Fibroblast of lung (primary cell): Measurements from ENCODE around the gene IFNA21.
"Not testable (repeated sequence)": the region's sequence is repeated elsewhere in the genome, so short reads cannot be mapped to it uniquely, and the experiment has no call there.

Experiments
- CTCF ChIP-seq, 2 donors: IDR thresholded peaks in 1 of 2; conservative IDR thresholded peaks in 1 of 2; 1 replicate in 1 of 2; 2 replicates in 1 of 2; pipeline ENCODE4 v1.5.1; 2011 to 2012; ENCODE audit warnings: low read length in 2 of 2, control low read depth in 1 of 2, inconsistent platforms in 1 of 2, low read depth in 1 of 2, mild to moderate bottlenecking in 1 of 2
- EZH2 ChIP-seq: IDR thresholded peaks from 2 replicates; pipeline ENCODE4 v1.5.1; 2012; ENCODE audit warnings: low read length, control low read depth, mild to moderate bottlenecking; ENCODE audit errors: missing control alignments

GRCh38 chr9:21187487-21187886 lies 21.0 kb upstream of the IFNA21 start, which contains the start of gene IFNA4:
- TF ChIP-seq CTCF (conservative IDR thresholded peaks at IDR 0.05 in 1 of 2, IDR thresholded peaks at IDR 0.05 in 1 of 2; ENCODE audit: low read depth in 1 of 2, low read length in 2 of 2); EZH2: not testable (repeated sequence)
